ENCODE data around the gene PRDM16. TPM values are rescaled to one million over a fixed set of nuclear protein-coding genes. Genes with fewer than 3 reads are reported as not detected.

Gene PRDM16
- total and polyA plus RNA-seq, 2 experiments from 2014 or later, result 0.14 to 0.16 TPM

DNA sequence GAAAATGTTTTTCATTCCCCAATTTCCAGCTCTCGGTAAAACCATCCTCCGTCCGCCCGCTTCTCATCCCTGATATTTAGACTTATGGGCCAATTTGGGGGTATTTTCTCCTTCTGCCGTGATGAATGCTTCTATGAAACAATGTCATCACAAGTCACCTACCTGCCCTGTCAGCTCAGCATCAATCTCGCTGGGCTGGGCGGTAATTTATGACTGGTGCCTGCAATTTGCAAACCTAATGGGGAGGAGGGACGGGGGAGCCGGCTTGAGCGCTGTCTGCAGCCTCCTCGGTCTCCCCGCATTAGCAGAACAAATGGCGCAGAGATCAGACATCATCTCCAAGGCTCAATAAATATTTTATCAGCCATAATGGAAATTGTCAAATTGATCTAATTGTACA, 72.1 kb downstream of the PRDM16 start:
- H3K4me3 Mint-ChIP-seq, result no peak overlapping the region
- TF ChIP-seq REST (IDR thresholded peaks at IDR 0.05; ENCODE audit: unreplicated experiment), result no peak
- no peaks in the 10 kb centered on the region for H3K36me3 Mint-ChIP-seq (ENCODE audit: low read depth)
- H3K9me3 Mint-ChIP-seq, result no peaks in the 10 kb centered on the region
- DNase-seq (ENCODE audit: low spot score), result no peak
- no peak for ATAC-seq
- Histone ChIP-seq H3K36me3 (ENCODE audit: insufficient read depth) (no peaks in the 10 kb centered on the region), H3K27ac (ENCODE audit: low read depth) (no peak overlapping the region), H3F3A (replicated peaks; ENCODE audit: low read depth) (no peaks in the 10 kb centered on the region), H3K4me1 (ENCODE audit: insufficient read depth) (no peaks in the 10 kb centered on the region), H3K79me2 (replicated peaks; ENCODE audit: insufficient read depth) (no peaks in the 10 kb centered on the region), H3K27me3 (ENCODE audit: insufficient read depth) (no peaks in the 10 kb centered on the region), H3K4me3 (no peak overlapping the region), H3K4me2 (no peak overlapping the region), H3K9me2 (ENCODE audit: insufficient read depth) (no peaks in the 10 kb centered on the region), H4K20me1 (replicated peaks; ENCODE audit: insufficient read depth) (no peaks in the 10 kb centered on the region), H2AFZ (no peak overlapping the region)
- peaks cover 11% of the 10 kb centered on the region for H3K27me3 Mint-ChIP-seq (ENCODE audit: insufficient read depth, low read depth, poor library complexity)
- no peak overlapping the region for H3K27ac Mint-ChIP-seq
- H3K4me1 Mint-ChIP-seq, result no peaks in the 10 kb centered on the region

DNA sequence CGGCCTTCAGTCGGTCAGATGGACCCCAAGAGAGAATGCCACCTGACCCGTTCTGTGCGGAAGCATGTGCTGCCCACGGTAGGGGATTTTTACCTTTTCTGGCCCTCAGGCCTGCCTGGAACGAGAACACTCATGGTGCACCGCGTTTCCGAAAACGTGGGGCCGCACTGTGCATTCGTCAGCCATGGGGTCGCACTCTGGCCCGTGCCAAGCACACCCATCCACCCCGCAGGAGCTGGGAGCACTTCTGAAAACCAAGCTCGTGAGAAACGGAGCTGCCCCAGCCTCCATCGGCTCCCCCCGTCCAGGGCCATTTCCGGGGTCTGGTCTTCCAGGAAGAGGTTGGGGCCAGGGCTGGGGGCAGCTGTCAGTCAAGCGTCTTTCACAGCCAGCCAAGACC, 72.8 kb downstream of the PRDM16 start:
- ATAC-seq, result no peak
- TF ChIP-seq POLR2AphosphoS5 (IDR thresholded peaks at IDR 0.05; ENCODE audit: low read depth), result no peak
- TF ChIP-seq CTCF (conservative IDR thresholded peaks at IDR 0.05; ENCODE audit: low read depth in 2 of 2), result no peak
- TF ChIP-seq ZNF331 (CRISPR knock-in tag; IDR thresholded peaks at IDR 0.05; ENCODE audit: low read depth), result no peak
- no peak for TF ChIP-seq NANOG (IDR thresholded peaks at IDR 0.05; ENCODE audit: borderline replicate concordance)
- no peak for TF ChIP-seq CREB1 (CRISPR knock-in tag; IDR thresholded peaks at IDR 0.05; ENCODE audit: low read depth)
- TF ChIP-seq, protein P1, sequence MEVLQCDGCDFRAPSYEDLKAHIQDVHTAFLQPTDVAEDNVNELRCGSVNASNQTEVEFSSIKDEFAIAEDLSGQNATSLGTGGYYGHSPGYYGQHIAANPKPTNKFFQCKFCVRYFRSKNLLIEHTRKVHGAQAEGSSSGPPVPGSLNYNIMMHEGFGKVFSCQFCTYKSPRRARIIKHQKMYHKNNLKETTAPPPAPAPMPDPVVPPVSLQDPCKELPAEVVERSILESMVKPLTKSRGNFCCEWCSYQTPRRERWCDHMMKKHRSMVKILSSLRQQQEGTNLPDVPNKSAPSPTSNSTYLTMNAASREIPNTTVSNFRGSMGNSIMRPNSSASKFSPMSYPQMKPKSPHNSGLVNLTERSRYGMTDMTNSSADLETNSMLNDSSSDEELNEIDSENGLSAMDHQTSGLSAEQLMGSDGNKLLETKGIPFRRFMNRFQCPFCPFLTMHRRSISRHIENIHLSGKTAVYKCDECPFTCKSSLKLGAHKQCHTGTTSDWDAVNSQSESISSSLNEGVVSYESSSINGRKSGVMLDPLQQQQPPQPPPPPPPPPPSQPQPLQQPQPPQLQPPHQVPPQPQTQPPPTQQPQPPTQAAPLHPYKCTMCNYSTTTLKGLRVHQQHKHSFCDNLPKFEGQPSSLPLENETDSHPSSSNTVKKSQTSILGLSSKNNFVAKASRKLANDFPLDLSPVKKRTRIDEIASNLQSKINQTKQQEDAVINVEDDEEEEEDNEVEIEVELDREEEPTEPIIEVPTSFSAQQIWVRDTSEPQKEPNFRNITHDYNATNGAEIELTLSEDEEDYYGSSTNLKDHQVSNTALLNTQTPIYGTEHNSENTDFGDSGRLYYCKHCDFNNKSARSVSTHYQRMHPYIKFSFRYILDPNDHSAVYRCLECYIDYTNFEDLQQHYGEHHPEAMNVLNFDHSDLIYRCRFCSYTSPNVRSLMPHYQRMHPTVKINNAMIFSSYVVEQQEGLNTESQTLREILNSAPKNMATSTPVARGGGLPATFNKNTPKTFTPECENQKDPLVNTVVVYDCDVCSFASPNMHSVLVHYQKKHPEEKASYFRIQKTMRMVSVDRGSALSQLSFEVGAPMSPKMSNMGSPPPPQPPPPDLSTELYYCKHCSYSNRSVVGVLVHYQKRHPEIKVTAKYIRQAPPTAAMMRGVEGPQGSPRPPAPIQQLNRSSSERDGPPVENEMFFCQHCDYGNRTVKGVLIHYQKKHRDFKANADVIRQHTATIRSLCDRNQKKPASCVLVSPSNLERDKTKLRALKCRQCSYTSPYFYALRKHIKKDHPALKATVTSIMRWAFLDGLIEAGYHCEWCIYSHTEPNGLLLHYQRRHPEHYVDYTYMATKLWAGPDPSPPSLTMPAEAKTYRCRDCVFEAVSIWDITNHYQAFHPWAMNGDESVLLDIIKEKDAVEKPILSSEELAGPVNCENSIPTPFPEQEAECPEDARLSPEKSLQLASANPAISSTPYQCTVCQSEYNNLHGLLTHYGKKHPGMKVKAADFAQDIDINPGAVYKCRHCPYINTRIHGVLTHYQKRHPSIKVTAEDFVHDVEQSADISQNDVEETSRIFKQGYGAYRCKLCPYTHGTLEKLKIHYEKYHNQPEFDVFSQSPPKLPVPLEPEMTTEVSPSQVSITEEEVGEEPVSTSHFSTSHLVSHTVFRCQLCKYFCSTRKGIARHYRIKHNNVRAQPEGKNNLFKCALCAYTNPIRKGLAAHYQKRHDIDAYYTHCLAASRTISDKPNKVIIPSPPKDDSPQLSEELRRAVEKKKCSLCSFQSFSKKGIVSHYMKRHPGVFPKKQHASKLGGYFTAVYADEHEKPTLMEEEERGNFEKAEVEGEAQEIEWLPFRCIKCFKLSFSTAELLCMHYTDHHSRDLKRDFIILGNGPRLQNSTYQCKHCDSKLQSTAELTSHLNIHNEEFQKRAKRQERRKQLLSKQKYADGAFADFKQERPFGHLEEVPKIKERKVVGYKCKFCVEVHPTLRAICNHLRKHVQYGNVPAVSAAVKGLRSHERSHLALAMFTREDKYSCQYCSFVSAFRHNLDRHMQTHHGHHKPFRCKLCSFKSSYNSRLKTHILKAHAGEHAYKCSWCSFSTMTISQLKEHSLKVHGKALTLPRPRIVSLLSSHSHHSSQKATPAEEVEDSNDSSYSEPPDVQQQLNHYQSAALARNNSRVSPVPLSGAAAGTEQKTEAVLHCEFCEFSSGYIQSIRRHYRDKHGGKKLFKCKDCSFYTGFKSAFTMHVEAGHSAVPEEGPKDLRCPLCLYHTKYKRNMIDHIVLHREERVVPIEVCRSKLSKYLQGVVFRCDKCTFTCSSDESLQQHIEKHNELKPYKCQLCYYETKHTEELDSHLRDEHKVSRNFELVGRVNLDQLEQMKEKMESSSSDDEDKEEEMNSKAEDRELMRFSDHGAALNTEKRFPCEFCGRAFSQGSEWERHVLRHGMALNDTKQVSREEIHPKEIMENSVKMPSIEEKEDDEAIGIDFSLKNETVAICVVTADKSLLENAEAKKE (CRISPR knock-in tag; IDR thresholded peaks at IDR 0.05), result no peak
- no peak for TF ChIP-seq EZH2 (IDR thresholded peaks at IDR 0.05; ENCODE audit: low read depth, unreplicated experiment)
- no peak for TF ChIP-seq JUNB (IDR thresholded peaks at IDR 0.05; ENCODE audit: unreplicated experiment)
- TF ChIP-seq EZH2phosphoT487 (IDR thresholded peaks at IDR 0.05; ENCODE audit: unreplicated experiment), result no peak

More for the DNA sequence above, 72.8 kb downstream of the PRDM16 start:
- no peak overlapping the region for H3K4me2 ChIP-seq
- H3K36me3 Mint-ChIP-seq (ENCODE audit: low read depth), result no peaks in the 10 kb centered on the region
- H3K9me2 ChIP-seq (ENCODE audit: insufficient read depth), result no peaks in the 10 kb centered on the region
- H3K79me2 ChIP-seq (replicated peaks; ENCODE audit: insufficient read depth), result no peaks in the 10 kb centered on the region
- no peak overlapping the region for H3K4me3 Mint-ChIP-seq
- no peak overlapping the region for H2AFZ ChIP-seq
- no peak overlapping the region; the same call in 1 of the 2 replicates for H3K27ac Mint-ChIP-seq
- H4K20me1 ChIP-seq (replicated peaks; ENCODE audit: insufficient read depth), result no peaks in the 10 kb centered on the region
- peaks cover 10% of the 10 kb centered on the region for H3K27me3 Mint-ChIP-seq (ENCODE audit: insufficient read depth, low read depth, poor library complexity)
- DNase-seq (ENCODE audit: low spot score), result no peak
- no peaks in the 10 kb centered on the region for H3K4me1 Mint-ChIP-seq
- no peaks in the 10 kb centered on the region for H3K9me3 Mint-ChIP-seq
- H3F3A ChIP-seq (replicated peaks; ENCODE audit: low read depth), result no peaks in the 10 kb centered on the region
- H3K4me3 ChIP-seq, result no peak overlapping the region
- no peaks in the 10 kb centered on the region for H3K4me1 ChIP-seq (ENCODE audit: insufficient read depth)
- no peak overlapping the region for H3K27ac ChIP-seq (ENCODE audit: low read depth)
- no peaks in the 10 kb centered on the region for H3K36me3 ChIP-seq (ENCODE audit: insufficient read depth)
- no peaks in the 10 kb centered on the region for H3K27me3 ChIP-seq (ENCODE audit: insufficient read depth)

Measured in GM23338 (cell line).